Retinal pigment epithelial cell (primary cell): ENCODE data around the gene TPPP2.

ENCODE experiments used
- DNase-seq: peaks from one replicate; pipeline ENCODE4 v3.0.0-alpha.2; 2010; ENCODE audit warnings: low read depth
- H3K4me3 ChIP-seq: 2 replicates; pipeline ENCODE4 v1.5.1; 2011; ENCODE audit warnings: mild to moderate bottlenecking, low read length, control low read depth, moderate library complexity
- TF ChIP-seq, protein P1 (sequence below): conservative IDR thresholded peaks from 2 replicates; pipeline ENCODE4 v1.5.1; 2011; ENCODE audit warnings: low read depth, low read length, control low read depth, inconsistent platforms

The TPPP2 gene

DNA sequence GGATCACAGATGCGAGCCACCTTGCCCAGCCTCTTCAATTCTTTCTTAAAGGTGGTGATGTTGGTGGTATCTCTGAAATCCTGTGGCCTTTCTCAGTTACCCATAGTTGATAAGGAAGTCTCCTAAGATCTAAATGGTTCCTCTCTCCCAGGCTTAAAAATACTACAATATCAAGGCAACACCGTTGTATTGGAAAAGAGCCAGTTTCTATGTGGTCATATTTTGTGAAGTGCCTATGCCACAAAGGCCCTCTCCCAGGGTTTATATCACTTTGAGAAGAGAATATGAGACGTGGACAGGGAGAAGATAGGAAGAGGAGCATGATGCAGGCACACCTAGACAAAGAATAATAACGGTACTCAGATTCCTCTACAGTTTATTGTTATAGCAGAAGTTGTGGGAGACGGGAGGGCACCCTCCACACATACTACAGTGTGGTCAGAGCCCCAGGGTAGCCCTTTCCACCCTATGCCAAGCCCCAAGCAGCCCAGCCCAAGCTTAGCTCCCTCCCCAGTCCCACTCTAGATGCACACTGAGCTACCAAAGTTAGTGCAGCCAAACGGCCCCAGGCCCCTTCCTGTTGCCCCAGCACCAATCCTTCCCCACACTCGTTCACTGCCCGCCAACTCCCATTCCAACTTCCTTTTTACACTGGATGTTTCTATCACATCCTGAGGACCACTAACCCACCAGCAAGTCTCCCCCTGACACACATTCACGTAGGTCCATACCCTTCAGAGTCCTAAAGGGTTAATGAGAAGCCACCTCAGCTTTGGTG lies 13.4 kb upstream of the TPPP2 start:
- TF ChIP-seq, protein P1, sequence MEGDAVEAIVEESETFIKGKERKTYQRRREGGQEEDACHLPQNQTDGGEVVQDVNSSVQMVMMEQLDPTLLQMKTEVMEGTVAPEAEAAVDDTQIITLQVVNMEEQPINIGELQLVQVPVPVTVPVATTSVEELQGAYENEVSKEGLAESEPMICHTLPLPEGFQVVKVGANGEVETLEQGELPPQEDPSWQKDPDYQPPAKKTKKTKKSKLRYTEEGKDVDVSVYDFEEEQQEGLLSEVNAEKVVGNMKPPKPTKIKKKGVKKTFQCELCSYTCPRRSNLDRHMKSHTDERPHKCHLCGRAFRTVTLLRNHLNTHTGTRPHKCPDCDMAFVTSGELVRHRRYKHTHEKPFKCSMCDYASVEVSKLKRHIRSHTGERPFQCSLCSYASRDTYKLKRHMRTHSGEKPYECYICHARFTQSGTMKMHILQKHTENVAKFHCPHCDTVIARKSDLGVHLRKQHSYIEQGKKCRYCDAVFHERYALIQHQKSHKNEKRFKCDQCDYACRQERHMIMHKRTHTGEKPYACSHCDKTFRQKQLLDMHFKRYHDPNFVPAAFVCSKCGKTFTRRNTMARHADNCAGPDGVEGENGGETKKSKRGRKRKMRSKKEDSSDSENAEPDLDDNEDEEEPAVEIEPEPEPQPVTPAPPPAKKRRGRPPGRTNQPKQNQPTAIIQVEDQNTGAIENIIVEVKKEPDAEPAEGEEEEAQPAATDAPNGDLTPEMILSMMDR = no peak
- no peak for DNase-seq
- H3K4me3 ChIP-seq = no peak overlapping the region

DNA sequence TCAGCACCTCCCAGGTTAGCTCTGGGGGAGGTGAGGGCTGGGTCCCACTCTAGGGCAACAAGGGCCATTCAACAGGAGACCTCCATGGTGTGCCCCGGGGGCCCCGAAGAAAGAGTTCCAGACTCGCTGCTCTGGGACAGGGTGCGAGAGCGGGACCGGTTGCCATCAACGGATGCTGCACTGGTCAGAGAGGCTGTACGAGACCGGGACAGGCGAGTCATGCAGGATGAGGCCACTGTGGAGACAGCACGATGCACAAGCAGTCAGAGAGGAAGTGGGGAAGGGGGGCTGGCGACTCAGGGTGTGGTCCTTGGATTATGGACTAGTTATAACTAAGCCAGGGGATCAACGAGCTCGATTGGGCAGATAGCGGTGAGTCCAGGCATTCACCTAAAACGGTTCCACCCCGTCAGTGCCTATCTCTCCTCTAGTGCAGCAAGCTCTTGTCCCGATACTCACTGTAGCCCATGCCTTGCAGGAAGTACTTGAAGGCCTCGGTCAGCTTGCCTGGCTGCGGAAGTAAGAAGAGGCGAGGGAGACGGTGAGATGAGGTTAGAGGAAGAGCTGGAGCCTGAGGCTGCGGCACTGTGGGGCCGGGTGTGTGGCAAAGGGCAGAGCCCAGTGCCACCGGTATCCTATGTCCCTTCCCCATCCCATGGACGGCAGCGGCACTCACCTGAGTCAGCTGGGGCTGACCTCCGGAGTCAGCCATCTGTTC lies 12.3 kb upstream of the TPPP2 start:
- H3K4me3 ChIP-seq = no peak overlapping the region
- TF ChIP-seq, protein P1 = no peak
- DNase-seq = no peak

DNA sequence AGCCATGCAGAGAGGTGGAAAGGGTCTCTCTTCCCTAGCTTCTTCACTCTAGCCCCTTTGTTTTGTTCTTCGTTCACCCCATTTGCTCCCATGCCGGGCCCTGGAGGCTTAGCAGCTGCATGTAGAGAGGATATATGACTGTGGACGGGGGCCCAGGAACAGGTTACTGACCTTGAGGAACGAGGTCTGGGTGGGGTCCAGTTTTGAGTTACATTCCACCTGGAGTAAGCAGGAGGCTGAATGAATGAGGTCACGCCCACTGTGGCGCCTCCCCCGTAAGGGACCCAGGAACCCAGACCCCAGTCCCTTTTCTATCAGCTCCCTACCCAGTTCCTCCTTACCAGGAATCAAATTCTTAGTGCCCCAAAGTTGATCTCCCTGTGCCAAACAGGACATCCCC lies 11.7 kb upstream of the TPPP2 start:
- no peak overlapping the region for H3K4me3 ChIP-seq
- TF ChIP-seq, protein P1 = no peak
- DNase-seq = no peak

DNA sequence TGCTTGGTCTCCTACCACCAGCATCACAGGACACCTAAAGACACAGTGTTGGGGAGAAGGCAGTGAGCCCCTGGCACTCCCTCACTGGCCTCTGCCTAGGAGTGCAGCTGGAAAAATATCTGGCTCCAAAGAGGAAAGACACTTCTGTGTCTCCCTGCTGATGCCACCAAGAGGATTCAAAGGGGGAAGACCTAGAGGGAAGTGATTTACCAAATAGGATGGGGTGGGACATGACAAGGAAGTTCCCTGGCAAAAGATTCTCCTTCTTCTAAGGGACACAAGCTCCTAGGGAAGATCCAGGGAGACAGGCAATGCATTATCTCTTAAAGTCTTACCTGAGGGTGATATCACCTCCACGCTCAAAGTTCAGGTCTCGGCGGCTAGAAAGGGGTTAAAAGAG lies 11.2 kb upstream of the TPPP2 start:
- DNase-seq = no peak
- TF ChIP-seq, protein P1 = no peak
- no peak overlapping the region for H3K4me3 ChIP-seq

DNA sequence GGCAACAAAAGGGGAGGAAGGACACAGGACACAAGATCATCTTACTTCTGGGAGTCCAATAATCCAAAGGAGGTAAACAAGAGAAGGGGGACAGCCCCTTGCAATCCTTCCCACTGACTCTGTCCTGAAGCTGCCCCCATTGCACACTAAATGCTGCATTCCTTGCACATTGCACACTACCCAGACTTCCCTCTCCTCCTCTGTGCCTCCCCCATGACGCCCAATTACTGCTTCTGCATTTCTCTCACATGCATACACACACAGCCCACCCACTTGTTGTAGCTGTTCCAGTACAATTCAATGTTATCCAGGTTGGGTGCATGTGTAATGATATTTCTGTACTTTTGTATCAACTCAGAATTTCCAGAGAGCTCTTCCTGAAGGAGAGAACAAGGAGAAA lies 10.7 kb upstream of the TPPP2 start:
- TF ChIP-seq, protein P1 = no peak
- H3K4me3 ChIP-seq = no peak overlapping the region
- DNase-seq = no peak

DNA sequence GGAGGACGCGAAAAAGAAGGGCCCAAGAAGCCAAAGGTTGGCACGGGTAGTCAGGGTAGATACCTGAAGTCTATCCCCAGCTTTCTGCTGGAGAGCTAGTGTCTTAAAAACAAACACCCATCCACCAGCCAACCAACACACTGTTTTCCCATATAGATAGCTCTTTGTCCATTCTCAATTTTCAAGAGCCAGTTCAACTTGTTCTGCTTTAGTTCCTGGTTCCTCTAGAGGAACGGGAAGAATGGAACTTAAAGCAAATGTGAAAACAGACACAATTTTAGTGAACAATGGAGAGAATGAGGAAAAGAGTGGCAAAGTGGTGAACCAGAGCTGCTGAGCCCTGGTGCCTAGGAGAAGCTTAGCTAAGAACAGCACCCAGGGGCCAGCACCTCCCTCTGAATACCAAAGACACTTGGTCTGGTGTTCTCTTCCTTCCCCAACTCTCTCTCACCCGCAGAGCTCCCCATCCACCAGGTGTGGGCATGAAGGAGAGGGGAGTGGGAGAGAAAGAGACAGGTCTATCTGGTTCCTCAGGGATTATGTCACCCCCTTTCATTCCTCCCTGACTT lies 9.0 kb upstream of the TPPP2 start:
- TF ChIP-seq, protein P1 = no peak
- DNase-seq = no peak
- no peak overlapping the region for H3K4me3 ChIP-seq

DNA sequence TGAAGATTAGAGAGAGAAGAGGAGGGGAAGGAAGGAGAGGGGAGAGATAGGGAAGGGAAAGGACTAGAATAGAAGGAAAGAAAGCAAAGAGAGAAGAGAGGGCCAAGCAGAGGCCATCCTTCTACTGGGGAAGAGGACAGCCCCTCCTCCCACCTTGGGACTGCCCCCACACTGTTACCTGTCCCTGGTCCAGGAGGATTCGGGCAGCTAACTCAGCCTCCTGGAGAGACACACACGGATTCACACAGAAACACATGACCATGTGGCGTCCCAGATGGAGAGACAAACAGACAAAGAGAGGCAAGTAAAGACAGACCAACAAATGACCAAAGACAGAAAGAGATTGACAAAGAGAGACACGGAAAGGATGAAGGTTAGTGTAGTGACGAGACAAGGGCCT lies 7.3 kb upstream of the TPPP2 start:
- TF ChIP-seq, protein P1 = no peak
- DNase-seq = no peak
- H3K4me3 ChIP-seq = no peak overlapping the region
